Esophagus squamous epithelium (tissue), 5 donors: ENCODE data around the gene KIAA1217. TPM values are rescaled to one million over a fixed set of nuclear protein-coding genes. Genes with fewer than 3 reads are reported as not detected.
"Not testable (repeated sequence)": the region's sequence is repeated elsewhere in the genome, so short reads cannot be mapped to it uniquely, and the experiment has no call there.

Source experiments
- DNase-seq: peaks from one replicate; lab custom pipeline; 2025; lab: John Stamatoyannopoulos, UW
- H3K27ac ChIP-seq, 4 donors: fragments of 200-600 bp; sonication (generic); one replicate each; pipeline ENCODE4 v1.5.1; 2016 to 2019; ENCODE audit warnings: mild to moderate bottlenecking in 1 of 4
- H3K27me3 ChIP-seq, 4 donors: fragments of 200-600 bp; sonication (generic); 1 replicate in 3 of 4; 2 replicates in 1 of 4; pipeline versions ENCODE4 v1.5.1 to v1.6.0; 2017 to 2021; ENCODE audit warnings: antibody characterized with exemption in 1 of 4
- H3K36me3 ChIP-seq, 3 donors: fragments of 200-600 bp; sonication (generic); one replicate each; pipeline ENCODE4 v1.5.1; 2016 to 2019
- H3K4me1 ChIP-seq, 3 donors: fragments of 200-600 bp; sonication (generic); one replicate each; pipeline ENCODE4 v1.5.1; 2017 to 2019
- H3K4me3 ChIP-seq, 4 donors: fragments of 200-600 bp; sonication (generic); 1 replicate in 3 of 4; 2 replicates in 1 of 4; pipeline ENCODE4 v1.5.1; 2016 to 2019; ENCODE audit warnings: mild to moderate bottlenecking in 2 of 4, moderate library complexity in 1 of 4
- H3K9me3 ChIP-seq, 3 donors: fragments of 200-600 bp; sonication (generic); one replicate each; pipeline ENCODE4 v1.5.1; 2016 to 2019
- CTCF ChIP-seq, 6 experiments: fragments of 450-650 bp in 4 of 6; fragments of 200-600 bp in 2 of 6; sonication (generic) in 2 of 6; IDR thresholded peaks; one replicate each; pipeline ENCODE4 v1.5.1; 2016 to 2019; ENCODE audit warnings: antibody characterized with exemption in 6 of 6, mild to moderate bottlenecking in 4 of 6, moderate library complexity in 4 of 6
- POLR2A ChIP-seq, 4 donors: fragments of 450-650 bp; IDR thresholded peaks; one replicate each; pipeline ENCODE4 v1.6.1; 2017; ENCODE audit warnings: antibody characterized with exemption in 4 of 4, mild to moderate bottlenecking in 4 of 4, moderate library complexity in 3 of 4
- WGBS, 2 donors: methylation state at CpG; one replicate each; pipeline ENCODE4 v1.1.5; 2018; 5-methylcytosine and 5-hydroxymethylcytosine counted together
- intact Hi-C: fragments of 100-400 bp; cut with DNase I; formaldehyde crosslinking; loops from one replicate; pipeline ENCODE4 v1.15.0; 2022
- total RNA-seq, 4 donors: library from RNA; depleted of rRNA; stranded (reverse); fragments of >200 nt; gene quantifications; one replicate each; pipeline ENCODE4 v1.1.0, GENCODE V29; 2016
- donor health status: DM: yes; HTN: yes; CAD: no.

The KIAA1217 gene
- total RNA-seq, 4 donors from 2014 or later, result 56.2 to 67.6 (median 66.2) TPM

GRCh38 chr10:24439935-24440334 is 231.0 kb downstream of the KIAA1217 start:
- no peak for DNase-seq
- Histone ChIP-seq H3K27ac (no peak overlapping the region), H3K27me3 (no peaks in the 10 kb centered on the region), H3K9me3 (no peaks in the 10 kb centered on the region), H3K4me1 (peaks cover 0 to 11% (median 0%) of the 10 kb centered on the region in 3 donors), H3K4me3 (no peak overlapping the region), H3K36me3 (peaks cover 0 to 85% (median 0%) of the 10 kb centered on the region in 3 donors)
- WGBS, 2 donors, result 81 to 82% methylated on average over 4 of the region's 4 CpGs
- intact Hi-C loops, result no loop called here
- no peak for TF ChIP-seq POLR2A (IDR thresholded peaks at IDR 0.05)
- TF ChIP-seq CTCF (IDR thresholded peaks at IDR 0.05), result no peak

GRCh38 chr10:24440817-24441797 is 232.2 kb downstream of the KIAA1217 start:
- TF ChIP-seq CTCF (IDR thresholded peaks at IDR 0.05) (no peak), POLR2A (IDR thresholded peaks at IDR 0.05) (no peak)
- H3K9me3 ChIP-seq, result no peaks in the 10 kb centered on the region
- WGBS, 2 donors, result 86 to 90% methylated on average over 12 to 13 of the region's 13 CpGs
- H3K27me3 ChIP-seq, result no peaks in the 10 kb centered on the region
- DNase-seq, result no peak
- peaks cover 0 to 8% (median 0%) of the 10 kb centered on the region in 3 donors for H3K4me1 ChIP-seq
- H3K27ac ChIP-seq, result no peak overlapping the region
- H3K4me3 ChIP-seq, result no peak overlapping the region
- intact Hi-C loops, result no loop called here
- H3K36me3 ChIP-seq, result peaks cover 0 to 76% (median 0%) of the 10 kb centered on the region in 3 donors

- TF ChIP-seq CTCF (IDR thresholded peaks at IDR 0.05) (no peak), POLR2A (IDR thresholded peaks at IDR 0.05) (no peak)
- Histone ChIP-seq H3K27me3 (no peaks in the 10 kb centered on the region), H3K4me3 (no peak overlapping the region), H3K9me3 (no peaks in the 10 kb centered on the region), H3K27ac (no peak overlapping the region), H3K4me1 (peaks cover 0 to 3% (median 0%) of the 10 kb centered on the region in 3 donors), H3K36me3 (peaks cover 0 to 76% (median 0%) of the 10 kb centered on the region in 3 donors)
- intact Hi-C loops, result no loop called here
- no peak for DNase-seq
- 71 to 83% methylated on average over 1 of the region's 1 CpG for WGBS, 2 donors
Measured at GRCh38 chr10:24442234-24442633, 233.3 kb downstream of the KIAA1217 start.

GRCh38 chr10:24442641-24443174 is 233.8 kb downstream of the KIAA1217 start:
- DNase-seq, H3K27me3 ChIP-seq, H3K4me1 ChIP-seq, H3K9me3 ChIP-seq, H3K4me3 ChIP-seq, H3K27ac ChIP-seq, intact Hi-C loops: not testable (repeated sequence)
- H3K36me3 ChIP-seq, result peaks cover 0 to 76% (median 0%) of the 10 kb centered on the region in 3 donors
- WGBS, 2 donors, result 85 to 87% methylated on average over 2 of the region's 2 CpGs

GRCh38 chr10:24444337-24444736 is 235.4 kb downstream of the KIAA1217 start:
- Histone ChIP-seq H3K4me1 (peaks cover 0 to 13% (median 3%) of the 10 kb centered on the region in 3 donors), H3K27ac (no peak overlapping the region), H3K9me3 (no peaks in the 10 kb centered on the region), H3K4me3 (no peak overlapping the region), H3K27me3 (no peaks in the 10 kb centered on the region), H3K36me3 (peaks cover 0 to 68% (median 0%) of the 10 kb centered on the region in 3 donors)
- TF ChIP-seq CTCF (IDR thresholded peaks at IDR 0.05), result no peak
- no peak for TF ChIP-seq POLR2A (IDR thresholded peaks at IDR 0.05)
- intact Hi-C loops, result no loop called here
- DNase-seq, result no peak
- 67 to 78% methylated on average over 4 of the region's 4 CpGs for WGBS, 2 donors

- H3K4me1 ChIP-seq, result peaks cover 3 to 22% (median 5%) of the 10 kb centered on the region in 3 donors
- DNase-seq, H3K4me3 ChIP-seq, H3K27ac ChIP-seq, H3K9me3 ChIP-seq, H3K27me3 ChIP-seq, intact Hi-C loops: not testable (repeated sequence)
- peaks cover 0 to 54% (median 0%) of the 10 kb centered on the region in 3 donors for H3K36me3 ChIP-seq
- WGBS, 2 donors, result 88 to 92% methylated on average over 2 of the region's 2 CpGs
Measured at GRCh38 chr10:24445958-24446357, 237.0 kb downstream of the KIAA1217 start.
